B cell (primary cell): ENCODE results near the gene MOV10L1. TPM values are rescaled to one million over a fixed set of nuclear protein-coding genes. Genes with fewer than 3 reads are reported as not detected.
A peak's percentile ranks its signal among the peaks of the same experiment; 100 is the strongest.

Experiments
- ATAC-seq: fragments of 200-7000 bp; cut with Tn5 transposase; one replicate; pipeline ENCODE4 v1.10.0; 2021; ENCODE audit warnings: low read depth, mild to moderate bottlenecking, moderate number of reproducible peaks, moderate library complexity
- CTCF ChIA-PET: fragments of 350-600 bp; sonication (Branson Sonifier 250); formaldehyde crosslinking; loops from one replicate; lab custom pipeline; 2021; ENCODE audit warnings: antibody characterized with exemption, inconsistent platforms; lab: Charles Lee
- POLR2A ChIA-PET: fragments of 350-600 bp; sonication (Branson Sonifier 250); formaldehyde crosslinking; loops from one replicate; lab custom pipeline; 2021; ENCODE audit warnings: antibody characterized with exemption; lab: Charles Lee
- DNase-seq: peaks from one replicate; pipeline ENCODE4 v3.0.0; 2013
- H2AFZ ChIP-seq: 2 replicates; pipeline ENCODE4 v1.6.1; 2012; ENCODE audit warnings: mild to moderate bottlenecking, low read depth, low read length; ENCODE audit not compliant: insufficient read depth, poor library complexity, severe bottlenecking
- H3K27ac ChIP-seq, 2 donors: 1 replicate in 1 of 2; 2 replicates in 1 of 2; pipeline ENCODE4 v1.5.1; 2012 to 2013; ENCODE audit warnings: low read length in 2 of 2, mild to moderate bottlenecking in 2 of 2, moderate library complexity in 1 of 2
- H3K27me3 ChIP-seq, 4 experiments: fragments of 200-600 bp in 1 of 4; sonication (generic) in 1 of 4; replicated peaks in 1 of 4; 1 replicate in 2 of 4; 2 replicates in 2 of 4; pipeline versions ENCODE4 v1.6.1 to v1.7.0; 2013 to 2016; ENCODE audit warnings: low read length in 3 of 4, mild to moderate bottlenecking in 2 of 4, mixed read lengths in 1 of 4, moderate library complexity in 1 of 4; ENCODE audit not compliant: insufficient read depth in 4 of 4, control insufficient read depth in 3 of 4; ENCODE audit errors: control extremely low read depth in 1 of 4
- H3K36me3 ChIP-seq, 2 experiments: replicated peaks in 1 of 2; 1 replicate in 1 of 2; 2 replicates in 1 of 2; pipeline versions ENCODE4 v1.6.1 to v1.7.1; 2013; ENCODE audit warnings: low read length in 1 of 2; ENCODE audit not compliant: insufficient read depth in 2 of 2, control insufficient read depth in 1 of 2; ENCODE audit errors: control extremely low read depth in 1 of 2, extremely low read depth in 1 of 2
- H3K4me1 ChIP-seq, 2 donors: fragments of 200-600 bp in 1 of 2; sonication (generic) in 1 of 2; 1 replicate in 1 of 2; 2 replicates in 1 of 2; pipeline versions ENCODE4 v1.5.1 to v1.6.1; 2013 to 2017; ENCODE audit warnings: low read length in 2 of 2; ENCODE audit not compliant: control insufficient read depth in 2 of 2, insufficient read depth in 2 of 2
- H3K4me2 ChIP-seq: replicated peaks from 2 replicates; pipeline ENCODE3; 2012; ENCODE audit warnings: mild to moderate bottlenecking, low read depth, low read length; ENCODE audit not compliant: poor library complexity, severe bottlenecking
- H3K4me3 ChIP-seq, 5 experiments: fragments of 200-600 bp in 1 of 5; sonication (generic) in 1 of 5; 1 replicate in 3 of 5; 2 replicates in 2 of 5; pipeline versions ENCODE4 v1.5.1 to v1.7.0; 2011 to 2016; ENCODE audit warnings: low read length in 4 of 5, mild to moderate bottlenecking in 4 of 5, low read depth in 2 of 5, control low read depth in 1 of 5, moderate library complexity in 1 of 5; ENCODE audit not compliant: insufficient read depth in 1 of 5; ENCODE audit errors: control extremely low read depth in 1 of 5, extremely low read depth in 1 of 5
- H3K79me2 ChIP-seq: fragments of 200-600 bp; sonication (generic); one replicate; pipeline ENCODE4 v1.6.0; 2016; ENCODE audit warnings: low read length; ENCODE audit not compliant: control insufficient read depth, insufficient read depth
- H3K9ac ChIP-seq: fragments of 200-600 bp; sonication (generic); 2 replicates; pipeline ENCODE4 v1.6.1; 2017; ENCODE audit warnings: mild to moderate bottlenecking, low read length, moderate library complexity
- H3K9me3 ChIP-seq, 3 donors: one replicate each; pipeline versions ENCODE4 v1.6.1 to v1.7.1; 2013; ENCODE audit warnings: low read length in 2 of 3; ENCODE audit not compliant: control insufficient read depth in 2 of 3, insufficient read depth in 1 of 3; ENCODE audit errors: control extremely low read depth in 1 of 3
- H4K20me1 ChIP-seq: 2 replicates; pipeline ENCODE4 v1.6.0; 2012; ENCODE audit warnings: mild to moderate bottlenecking, low read length; ENCODE audit not compliant: insufficient read depth, control insufficient read depth, poor library complexity, severe bottlenecking
- H3K27ac Mint-ChIP-seq: one replicate; pipeline ENCODE4 v1.8.0; 2021; ENCODE audit warnings: mixed read lengths
- H3K27me3 Mint-ChIP-seq: one replicate; pipeline ENCODE4 v1.8.0; 2021; ENCODE audit warnings: mixed read lengths
- H3K4me1 Mint-ChIP-seq: one replicate; pipeline ENCODE4 v1.8.0; 2021; ENCODE audit warnings: mixed read lengths
- H3K4me3 Mint-ChIP-seq: one replicate; pipeline ENCODE4 v1.8.0; 2021; ENCODE audit warnings: mixed read lengths
- H3K9me3 Mint-ChIP-seq: one replicate; pipeline ENCODE4 v1.8.0; 2022; ENCODE audit warnings: mixed read lengths; ENCODE audit not compliant: insufficient read depth
- CTCF ChIP-seq: fragments of 200-600 bp; IDR thresholded peaks from one replicate; pipeline ENCODE4 v1.8.0; 2022; ENCODE audit warnings: antibody characterized with exemption, mild to moderate bottlenecking
- EZH2 ChIP-seq: IDR thresholded peaks from 2 replicates; pipeline ENCODE4 v1.6.1; 2012; ENCODE audit warnings: borderline replicate concordance, low read depth, mild to moderate bottlenecking, moderate library complexity, low read length; ENCODE audit not compliant: insufficient read depth, poor library complexity, severe bottlenecking
- WGBS: methylation state at CpG from one replicate; pipeline ENCODE4 v1.1.5; 2013; ENCODE audit warnings: missing lambda C conversion rate; ENCODE audit not compliant: insufficient coverage; 5-methylcytosine and 5-hydroxymethylcytosine counted together
- intact Hi-C: fragments of 100-400 bp; cut with micrococcal nuclease; formaldehyde crosslinking; loops from one replicate; pipeline ENCODE4 v1.10.0; 2022
- polyA plus RNA-seq: library from polyadenylated mRNA; depleted of rRNA; stranded (reverse); fragments of >200 nt; gene quantifications from 2 replicates; pipeline ENCODE4 v1.2.3, GENCODE V29; 2012
- total RNA-seq, 2 donors: library from RNA; stranded (reverse); fragments of 120-200 nt in 1 of 2; gene quantifications; 1 replicate in 1 of 2; 2 replicates in 1 of 2; pipeline versions ENCODE4 v1.2.3 to v1.2.4, GENCODE V29; 2013 to 2022

MOV10L1 gene
- total and polyA plus RNA-seq, 2 donors (not counting 1 experiment from before 2014, with no cell fraction given) = not detected

- Mint-ChIP-seq H3K9me3 (no peaks in the 10 kb centered on the region), H3K4me3 (no peak overlapping the region), H3K4me1 (peaks cover 34% of the 10 kb centered on the region), H3K27me3 (no peaks in the 10 kb centered on the region), H3K27ac (peak overlapping the region; percentile 27)
- ChIA-PET POLR2A (no interaction called here), CTCF (interaction anchor here (4.6 to 6.4 kb wide), 2 partner anchors 19 to 61 kb away, joined by 41 to 57 read pairs; no protein-coding TSS in a partner anchor)
- Histone ChIP-seq H3K4me1 (peaks cover 15 to 26% of the 10 kb centered on the region in 2 donors), H3K4me3 (no peak overlapping the region), H3K9ac (no peak overlapping the region), H2AFZ (no peak overlapping the region), H4K20me1 (peaks cover 81% of the 10 kb centered on the region), H3K27ac (no peak overlapping the region), H3K79me2 (peaks cover 36% of the 10 kb centered on the region), H3K4me2 (no peak overlapping the region), H3K36me3 (peaks cover 0 to 45% of the 10 kb centered on the region in 2 experiments), H3K9me3 (no peaks in the 10 kb centered on the region), H3K27me3 (no peaks in the 10 kb centered on the region)
- TF ChIP-seq EZH2 (no peak), CTCF (peak; percentile 85)
- WGBS = 63% methylated on average over 20 of the region's 20 CpGs
- DNase-seq = peak; percentile 85
- ATAC-seq = peak; percentile 26
- intact Hi-C loops = loop anchor here (1.0 to 10.0 kb wide), 5 partner anchors 19 to 445 kb away; no protein-coding TSS in a partner anchor
Observed at GRCh38 chr22:50209893-50210292, 120.1 kb downstream of the MOV10L1 start.

- Mint-ChIP-seq H3K4me3 (no peak overlapping the region), H3K27me3 (no peaks in the 10 kb centered on the region), H3K9me3 (no peaks in the 10 kb centered on the region), H3K27ac (no peak overlapping the region), H3K4me1 (peaks cover 32% of the 10 kb centered on the region)
- H3K4me3 ChIP-seq = no peak overlapping the region
- H3K9me3 ChIP-seq = no peaks in the 10 kb centered on the region
- CTCF ChIA-PET = interaction anchor here (0.7 to 6.4 kb wide), 6 partner anchors 21 to 280 kb away, joined by 3 to 57 read pairs (median 4); no protein-coding TSS in a partner anchor
- no peak overlapping the region for H3K9ac ChIP-seq
- peaks cover 29% of the 10 kb centered on the region for H3K79me2 ChIP-seq
- 93% methylated on average over 32 of the region's 32 CpGs for WGBS
- ATAC-seq = no peak
- H2AFZ ChIP-seq = no peak overlapping the region
- TF ChIP-seq EZH2 (no peak), CTCF (no peak)
- H3K27me3 ChIP-seq = no peaks in the 10 kb centered on the region
- peak; percentile 35 for DNase-seq
- POLR2A ChIA-PET = no interaction called here
- H3K27ac ChIP-seq = no peak overlapping the region
- peaks cover 15 to 26% of the 10 kb centered on the region in 2 donors for H3K4me1 ChIP-seq
- intact Hi-C loops = loop anchor here (2.0 kb wide), 1 partner anchor 38 kb away; no protein-coding TSS in a partner anchor
- peaks cover 81% of the 10 kb centered on the region for H4K20me1 ChIP-seq
- peaks cover 0 to 47% of the 10 kb centered on the region in 2 experiments for H3K36me3 ChIP-seq
- H3K4me2 ChIP-seq = no peak overlapping the region
Observed at GRCh38 chr22:50210378-50211139, 120.8 kb downstream of the MOV10L1 start.
